Mesothelial cell of epicardium (in vitro differentiated cells): ENCODE results near the gene CCNG2. TPM values are rescaled to one million over a fixed set of nuclear protein-coding genes. Genes with fewer than 3 reads are reported as not detected.

Source experiments
- DNase-seq, 2 experiments: peaks; one replicate each; pipeline ENCODE4 v3.0.0; 2021; ENCODE audit warnings: low spot score in 2 of 2; ENCODE audit not compliant: unreplicated experiment in 2 of 2
- H3K27ac Mint-ChIP-seq: 2 replicates; pipeline ENCODE4 v1.8.0; 2021; ENCODE audit warnings: mixed read lengths
- H3K27me3 Mint-ChIP-seq: 2 replicates; pipeline ENCODE4 v1.8.0; 2021; ENCODE audit warnings: low read depth, mixed read lengths
- H3K36me3 Mint-ChIP-seq: 2 replicates; pipeline ENCODE4 v1.8.0; 2021; ENCODE audit warnings: mixed read lengths
- H3K4me1 Mint-ChIP-seq: 2 replicates; pipeline ENCODE4 v1.8.0; 2021; ENCODE audit warnings: mixed read lengths
- H3K4me3 Mint-ChIP-seq: 2 replicates; pipeline ENCODE4 v1.8.0; 2021; ENCODE audit warnings: mild to moderate bottlenecking, moderate library complexity, mixed read lengths
- H3K9me3 Mint-ChIP-seq: 2 replicates; pipeline ENCODE4 v1.8.0; 2021; ENCODE audit warnings: mixed read lengths
- CTCF ChIP-seq: fragments of 200-600 bp; sonication (generic); IDR thresholded peaks from one replicate; pipeline ENCODE4 v1.5.0; 2021; ENCODE audit warnings: antibody characterized with exemption; ENCODE audit not compliant: unreplicated experiment
- total RNA-seq: library from RNA; stranded (reverse); gene quantifications from 3 replicates; pipeline ENCODE4 v1.2.1, GENCODE V29; 2021

Gene CCNG2
- total RNA-seq, 1 donor from 2014 or later = 89.3 TPM

- no peak for DNase-seq
- no peaks in the 10 kb centered on the region for H3K27me3 Mint-ChIP-seq
- no peak overlapping the region for H3K4me3 Mint-ChIP-seq
- peaks cover 5% of the 10 kb centered on the region for H3K9me3 Mint-ChIP-seq
- peak overlapping the region; percentile 70 for H3K27ac Mint-ChIP-seq
- no peak for TF ChIP-seq CTCF
- peaks cover 39% of the 10 kb centered on the region for H3K4me1 Mint-ChIP-seq
- H3K36me3 Mint-ChIP-seq = no peaks in the 10 kb centered on the region
Observed at GRCh38 chr4:77121736-77122240, 35.2 kb upstream of the CCNG2 start.

GRCh38 chr4:77122656-77123055 lies 34.4 kb upstream of the CCNG2 start:
- H3K27me3 Mint-ChIP-seq = no peaks in the 10 kb centered on the region
- H3K4me1 Mint-ChIP-seq = peaks cover 39% of the 10 kb centered on the region
- DNase-seq = no peak
- H3K4me3 Mint-ChIP-seq = peak overlapping the region; percentile 41
- peak overlapping the region; percentile 70 for H3K27ac Mint-ChIP-seq
- peaks cover under 1% of the 10 kb centered on the region for H3K9me3 Mint-ChIP-seq
- no peak for TF ChIP-seq CTCF
- no peaks in the 10 kb centered on the region for H3K36me3 Mint-ChIP-seq

GRCh38 chr4:77123411-77123810 lies 33.6 kb upstream of the CCNG2 start:
- DNase-seq = no peak
- Mint-ChIP-seq H3K27me3 (no peaks in the 10 kb centered on the region), H3K4me3 (no peak overlapping the region), H3K9me3 (no peaks in the 10 kb centered on the region), H3K27ac (peak overlapping the region; percentile 55), H3K36me3 (no peaks in the 10 kb centered on the region), H3K4me1 (peaks cover 39% of the 10 kb centered on the region)
- TF ChIP-seq CTCF = no peak

GRCh38 chr4:77124576-77124975 lies 32.4 kb upstream of the CCNG2 start:
- Mint-ChIP-seq H3K27ac (no peak overlapping the region), H3K4me1 (peaks cover 39% of the 10 kb centered on the region), H3K4me3 (no peak overlapping the region), H3K27me3 (no peaks in the 10 kb centered on the region), H3K36me3 (no peaks in the 10 kb centered on the region), H3K9me3 (peaks cover 4% of the 10 kb centered on the region)
- no peak for TF ChIP-seq CTCF
- no peak for DNase-seq

- Mint-ChIP-seq H3K4me1 (peaks cover 39% of the 10 kb centered on the region), H3K27ac (peak overlapping the region; percentile 39), H3K4me3 (no peak overlapping the region), H3K36me3 (peaks cover 3% of the 10 kb centered on the region), H3K27me3 (no peaks in the 10 kb centered on the region), H3K9me3 (peaks cover 15% of the 10 kb centered on the region)
- no peak for DNase-seq
- TF ChIP-seq CTCF = no peak
Observed at GRCh38 chr4:77125961-77126360, 31.0 kb upstream of the CCNG2 start.

- DNase-seq = no peak
Observed at GRCh38 chr4:77126809-77127208, 30.2 kb upstream of the CCNG2 start.

More at GRCh38 chr4:77126809-77127208, 30.2 kb upstream of the CCNG2 start:
- H3K4me1 Mint-ChIP-seq = peaks cover 36% of the 10 kb centered on the region
- no peaks in the 10 kb centered on the region for H3K27me3 Mint-ChIP-seq
- peaks cover 15% of the 10 kb centered on the region for H3K9me3 Mint-ChIP-seq
- no peak overlapping the region for H3K27ac Mint-ChIP-seq
- peaks cover 3% of the 10 kb centered on the region for H3K36me3 Mint-ChIP-seq
- H3K4me3 Mint-ChIP-seq = no peak overlapping the region
- no peak for TF ChIP-seq CTCF
